Measurements from ENCODE around the gene ZNF532.
"Not testable (repeated sequence)": the region's sequence is repeated elsewhere in the genome, so short reads cannot be mapped to it uniquely, and the experiment has no call there.

The ZNF532 gene

DNA sequence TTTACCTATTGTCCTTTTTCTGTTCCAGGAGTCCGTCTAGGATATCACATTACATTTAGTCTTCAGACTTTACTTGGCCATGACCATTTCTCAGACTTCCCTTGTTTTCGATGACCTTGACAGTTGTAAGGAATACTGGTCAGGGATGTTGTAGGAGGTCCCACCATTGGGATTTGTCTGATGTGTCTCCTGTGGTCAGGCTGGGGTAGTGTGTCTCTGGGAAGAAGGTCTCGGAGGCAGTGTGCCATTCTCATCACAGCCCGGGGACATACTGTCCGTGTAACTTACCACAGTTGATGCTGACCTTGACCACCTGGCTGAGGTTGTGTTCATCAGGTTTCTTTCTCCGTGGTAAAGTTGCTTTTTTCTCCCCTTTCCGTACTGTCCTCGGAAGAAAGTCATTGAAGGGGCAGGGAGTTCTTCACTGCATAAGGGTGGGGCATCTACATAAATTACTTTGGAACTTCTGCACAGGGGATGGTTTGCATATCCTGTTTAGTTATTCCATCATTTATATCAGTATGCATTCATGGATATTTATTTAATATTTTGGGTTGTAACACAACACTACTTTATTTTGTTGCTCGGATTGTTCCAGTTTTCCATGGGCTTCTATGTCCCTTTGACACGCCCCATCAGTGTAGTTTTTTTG lies 41.2 kb downstream of the ZNF532 start:
- no peak for DNase-seq

DNA sequence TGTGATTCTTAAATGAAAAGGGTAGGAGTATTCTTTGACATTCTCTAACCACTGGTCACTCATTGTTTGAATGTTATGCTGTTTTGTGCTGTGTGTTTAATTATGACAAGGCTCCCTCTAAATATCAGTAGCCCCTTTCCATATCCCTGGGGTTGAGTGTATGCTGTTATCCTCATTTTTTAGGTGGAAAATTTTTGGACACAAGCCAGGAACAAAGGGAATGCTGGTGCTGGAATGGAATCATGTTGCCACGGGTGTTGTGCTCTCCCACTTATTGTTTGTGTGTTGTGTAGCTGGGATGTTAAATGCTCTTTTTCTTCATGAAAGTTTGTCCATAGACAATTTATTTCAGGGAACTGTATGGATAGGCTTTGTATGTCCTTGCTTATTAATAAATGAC lies 43.3 kb downstream of the ZNF532 start:
- no peak for DNase-seq

DNA sequence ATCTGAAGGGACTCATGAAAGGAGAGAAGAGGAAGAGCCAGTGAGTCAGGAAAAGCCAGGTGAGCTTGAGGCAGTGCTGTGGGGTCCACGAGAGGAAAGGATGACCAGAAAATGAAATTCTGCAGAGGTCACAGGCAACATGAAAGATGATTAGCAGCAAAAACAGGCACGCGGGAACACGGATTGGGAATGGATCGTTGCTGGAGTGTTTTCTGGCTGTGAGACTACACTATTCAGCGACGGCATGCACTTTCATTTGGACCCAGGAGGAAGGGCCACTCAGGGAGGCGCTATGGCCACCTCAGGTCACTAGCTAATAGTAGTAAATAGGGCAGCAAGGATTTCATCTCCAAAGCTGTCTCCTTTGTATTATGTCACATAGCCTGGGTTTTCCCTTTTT lies 44.8 kb downstream of the ZNF532 start:
- no peak for DNase-seq

DNA sequence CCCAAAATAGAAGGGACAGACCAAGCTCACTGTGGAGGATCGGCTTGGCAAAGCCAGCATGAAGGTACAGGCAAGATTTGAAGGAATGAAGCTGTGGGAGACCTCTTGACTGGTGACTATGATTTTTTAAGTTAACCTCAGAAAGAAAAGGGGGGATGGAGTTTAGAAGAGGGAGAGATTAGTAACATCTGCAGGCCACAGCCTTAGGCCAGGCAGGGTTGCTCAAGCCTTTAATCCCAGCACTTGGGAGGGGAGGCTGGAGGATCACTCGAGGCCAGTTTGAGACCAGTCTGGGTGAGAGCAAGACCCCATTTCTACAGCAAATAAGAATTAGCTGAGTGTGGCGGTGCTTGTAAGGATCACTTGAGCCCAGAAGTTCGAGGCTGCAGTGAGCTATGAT lies 46.6 kb downstream of the ZNF532 start:
- DNase-seq: no peak

DNA sequence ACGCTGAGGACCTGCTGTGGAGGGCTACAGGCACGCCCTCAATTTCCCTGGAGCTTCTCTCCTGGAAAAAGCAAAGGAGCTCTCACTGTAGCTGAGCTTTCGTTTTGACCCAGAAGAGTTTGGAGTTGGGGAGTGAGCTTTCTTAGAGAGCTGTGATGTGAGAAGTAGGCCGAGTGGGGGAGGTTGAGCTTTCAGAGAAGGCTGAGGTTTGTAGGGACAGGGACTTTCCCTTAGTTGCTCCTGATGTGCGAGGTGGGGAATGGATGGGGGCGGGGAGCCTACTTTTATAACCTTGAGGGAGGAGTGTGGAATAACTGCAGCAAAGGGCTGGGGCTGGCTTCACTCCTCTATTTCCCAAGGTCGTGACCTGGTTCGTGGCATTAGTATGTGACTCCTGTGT lies 47.1 kb downstream of the ZNF532 start:
- no peak for DNase-seq

DNA sequence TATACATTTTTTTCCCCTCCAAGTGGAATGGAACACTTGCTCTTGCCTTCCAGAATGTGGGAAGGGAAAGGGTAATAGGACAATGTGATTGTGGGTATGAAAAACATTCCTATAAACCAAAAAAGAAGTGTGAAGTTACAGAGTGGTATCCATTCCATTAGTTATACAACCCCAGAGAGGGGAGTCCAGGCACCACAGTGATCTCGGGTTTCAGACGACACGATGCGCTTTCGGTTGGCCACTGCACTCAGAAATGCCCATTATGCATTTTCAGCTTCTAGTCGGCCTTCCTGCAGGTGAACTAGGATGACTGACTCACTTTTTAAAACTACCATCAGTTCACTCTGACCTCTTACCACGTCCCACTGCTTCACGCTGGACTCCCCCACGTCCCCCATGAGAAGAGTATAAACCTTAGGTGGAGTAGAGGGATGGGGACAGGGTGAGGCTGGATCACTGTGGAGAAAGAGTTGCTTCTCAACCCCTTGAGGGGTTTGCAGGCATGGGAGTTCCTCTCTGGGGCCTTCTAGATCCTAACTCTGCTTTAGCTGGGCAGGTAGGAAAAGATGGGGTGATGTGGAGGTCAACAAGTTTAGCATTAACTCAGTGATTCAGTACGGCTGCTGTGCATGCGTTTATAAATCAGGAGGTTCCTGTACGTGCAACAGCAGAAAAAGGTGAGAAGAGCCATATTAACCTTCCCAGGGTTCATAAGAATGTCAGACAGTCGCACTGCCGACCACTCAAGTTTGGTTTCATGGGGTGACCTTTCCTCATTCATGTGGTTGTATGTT lies 50.5 kb downstream of the ZNF532 start:
- no peak for DNase-seq

DNA sequence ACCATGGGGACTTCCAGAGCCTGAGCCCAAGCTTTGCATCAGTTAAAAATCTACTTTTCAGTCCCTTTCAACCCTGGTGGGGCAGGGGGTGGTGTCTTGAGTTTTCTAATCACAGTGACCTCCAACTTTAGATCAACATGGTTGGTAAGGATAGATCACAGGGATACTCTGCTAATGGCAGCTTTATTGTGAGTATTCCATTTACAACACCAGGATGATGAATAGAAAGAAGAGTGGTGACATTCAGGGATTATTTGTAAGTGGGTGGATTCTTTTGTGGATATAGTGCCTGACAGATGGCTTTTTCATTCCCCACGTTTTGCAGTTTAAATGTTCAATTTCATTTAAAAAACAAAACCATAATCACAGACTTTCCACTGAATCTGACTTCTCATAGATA lies 51.3 kb downstream of the ZNF532 start:
- DNase-seq: no peak

DNA sequence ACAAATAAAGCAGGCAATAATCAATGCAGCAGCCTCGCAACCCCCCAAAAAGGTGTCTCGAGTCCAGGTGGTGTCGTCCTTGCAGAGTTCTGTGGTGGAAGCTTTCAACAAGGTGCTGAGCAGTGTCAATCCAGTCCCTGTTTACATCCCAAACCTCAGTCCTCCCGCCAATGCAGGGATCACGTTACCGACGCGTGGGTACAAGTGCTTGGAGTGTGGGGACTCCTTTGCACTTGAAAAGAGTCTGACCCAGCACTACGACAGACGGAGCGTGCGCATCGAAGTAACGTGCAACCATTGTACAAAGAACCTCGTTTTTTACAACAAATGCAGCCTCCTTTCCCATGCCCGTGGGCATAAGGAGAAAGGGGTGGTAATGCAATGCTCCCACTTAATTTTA lies 55.3 kb downstream of the ZNF532 start:
- DNase-seq: not testable (repeated sequence)

DNA sequence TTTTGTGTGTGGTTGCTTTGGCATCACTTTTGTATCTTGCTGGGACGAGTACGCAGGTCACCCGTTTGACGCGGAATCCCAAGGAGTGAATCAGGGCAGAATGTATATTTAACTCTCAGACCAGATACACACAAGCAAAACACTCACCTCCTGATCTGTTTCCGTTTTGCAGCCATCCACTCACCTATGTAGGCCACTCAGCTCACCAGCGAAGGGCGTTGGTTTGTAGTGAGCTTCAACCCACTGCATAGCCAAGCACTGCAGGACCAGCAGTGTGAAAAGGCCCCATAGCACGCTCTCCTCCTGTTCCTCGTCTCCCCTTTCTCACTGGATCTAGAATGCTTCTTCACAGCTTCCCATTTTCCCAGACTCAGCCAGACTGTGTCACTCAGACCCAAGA lies 58.3 kb downstream of the ZNF532 start:
- no peak for DNase-seq

DNA sequence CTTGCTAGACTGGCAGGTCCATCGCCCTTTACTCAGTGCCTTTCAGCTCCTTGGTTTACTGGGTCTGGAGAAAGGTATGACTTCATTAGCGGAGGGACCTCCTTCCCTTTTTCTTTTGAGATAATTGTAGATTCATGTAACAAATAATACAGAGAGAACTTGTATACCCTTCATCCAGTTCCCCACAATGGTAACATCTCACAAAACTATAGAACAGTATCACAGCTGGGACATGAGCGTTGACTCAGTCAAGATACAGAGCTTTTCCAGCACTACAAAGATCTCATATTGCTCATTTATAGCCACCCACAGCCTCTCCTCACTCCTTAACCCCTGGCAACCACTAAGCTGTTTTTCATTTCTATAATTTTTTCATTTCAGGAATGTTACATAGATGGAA lies 59.8 kb downstream of the ZNF532 start:
- DNase-seq: no peak

DNA sequence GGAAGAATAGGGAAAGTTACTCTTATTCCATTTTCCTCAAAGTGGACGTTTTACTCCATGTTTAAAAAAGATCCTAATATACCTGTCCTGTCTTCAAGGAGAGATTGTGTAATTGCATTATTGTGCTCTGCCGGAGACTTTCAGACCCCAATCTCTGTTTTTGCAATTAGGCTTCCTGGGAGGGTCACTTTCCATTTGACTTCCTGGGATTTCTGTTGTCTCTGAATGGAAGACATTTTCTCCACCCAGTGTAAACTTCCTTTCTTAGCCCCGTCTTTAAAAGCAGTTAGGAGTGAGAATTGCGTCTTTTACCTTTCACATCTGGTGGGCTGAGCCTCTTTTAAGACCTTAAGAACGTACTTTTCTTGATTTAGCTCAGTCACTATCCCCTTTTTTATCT lies 63.0 kb downstream of the ZNF532 start:
- DNase-seq: no peak

DNA sequence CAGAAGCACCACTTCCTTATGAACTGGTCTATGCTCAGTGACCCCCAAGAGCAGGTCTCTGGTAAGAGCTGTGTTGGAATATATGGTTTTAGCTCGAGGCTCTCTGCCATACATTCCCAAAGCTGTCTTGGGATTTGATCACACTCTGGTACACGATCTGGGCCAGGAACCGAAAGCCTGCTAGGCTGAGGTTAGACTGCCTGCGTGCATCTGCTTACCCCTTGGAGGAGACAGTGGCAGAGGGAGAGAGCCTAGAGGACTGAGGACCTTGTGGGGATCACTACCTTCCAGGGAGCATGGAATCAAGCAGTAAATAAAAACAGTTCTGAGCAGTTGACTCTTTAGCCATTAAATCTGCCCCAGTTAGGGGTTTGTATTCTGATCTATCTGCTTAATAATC lies 63.7 kb downstream of the ZNF532 start:
- DNase-seq: no peak

DNA sequence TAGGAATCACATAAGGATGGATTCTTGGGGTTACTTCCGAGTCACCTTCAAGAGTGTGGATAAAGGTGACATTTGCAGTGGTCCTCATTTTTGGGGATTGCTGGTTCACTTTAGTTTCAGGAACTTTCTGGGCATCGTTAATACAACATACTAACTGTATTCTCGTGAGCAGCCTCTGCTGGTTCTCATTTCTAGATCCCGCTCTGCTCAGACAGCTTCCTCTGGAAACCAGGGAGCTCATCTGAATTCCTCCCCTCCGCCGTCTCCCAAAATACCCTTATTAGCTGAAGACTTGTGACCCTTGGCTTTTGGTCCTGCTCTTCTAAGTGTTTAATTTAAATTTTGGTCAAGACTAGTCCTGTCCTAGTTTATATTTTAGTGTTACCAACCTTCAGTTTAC lies 64.5 kb downstream of the ZNF532 start:
- no peak for DNase-seq

DNA sequence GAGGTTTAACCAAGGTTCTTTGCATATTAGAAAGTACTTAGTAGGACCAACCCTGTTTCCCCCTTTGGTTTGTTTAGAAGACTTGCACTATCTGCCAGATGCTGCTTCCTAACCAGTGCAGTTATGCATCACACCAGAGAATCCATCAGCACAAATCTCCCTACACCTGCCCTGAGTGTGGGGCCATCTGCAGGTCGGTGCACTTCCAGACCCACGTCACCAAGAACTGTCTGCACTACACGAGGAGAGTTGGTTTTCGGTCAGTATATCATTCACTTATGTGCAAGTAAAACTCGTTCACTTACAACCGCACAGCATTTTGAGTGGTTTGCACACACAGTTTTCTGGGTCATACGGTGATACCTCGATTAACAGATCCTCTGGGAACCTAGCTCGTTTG lies 69.7 kb downstream of the ZNF532 start:
- DNase-seq: no peak

DNA sequence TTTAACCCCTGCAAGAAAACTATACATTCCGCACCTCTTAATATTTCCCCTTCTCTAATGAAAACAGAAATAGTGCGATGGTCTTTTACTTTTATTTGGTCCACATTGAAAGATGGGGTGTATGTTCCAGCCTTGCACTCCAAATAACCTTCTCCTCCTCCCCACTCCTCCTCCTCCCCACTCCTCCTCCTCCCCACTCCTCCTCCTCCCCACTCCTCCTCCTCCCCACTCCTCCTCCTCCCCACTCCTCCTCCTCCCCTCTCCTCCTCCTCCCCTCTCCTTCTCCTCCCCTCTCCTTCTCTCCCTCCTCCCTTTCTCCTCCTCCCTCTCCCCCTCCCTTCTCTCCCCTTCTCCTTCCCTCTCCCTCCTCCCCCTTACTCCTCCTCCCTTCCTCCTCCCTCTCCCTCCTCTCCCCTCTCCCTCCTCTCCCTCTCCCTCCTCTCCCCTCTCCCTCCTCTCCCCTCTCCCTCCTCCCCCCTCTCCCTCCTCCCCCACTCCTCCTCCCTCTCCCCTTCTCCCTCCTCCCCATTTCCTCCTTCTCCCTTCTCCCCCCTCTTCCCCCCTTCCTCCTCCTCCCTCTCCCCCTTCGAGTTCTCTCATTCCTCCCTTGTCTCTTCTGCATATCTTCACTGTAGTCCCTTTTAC lies 70.4 kb downstream of the ZNF532 start:
- DNase-seq: no peak

DNA sequence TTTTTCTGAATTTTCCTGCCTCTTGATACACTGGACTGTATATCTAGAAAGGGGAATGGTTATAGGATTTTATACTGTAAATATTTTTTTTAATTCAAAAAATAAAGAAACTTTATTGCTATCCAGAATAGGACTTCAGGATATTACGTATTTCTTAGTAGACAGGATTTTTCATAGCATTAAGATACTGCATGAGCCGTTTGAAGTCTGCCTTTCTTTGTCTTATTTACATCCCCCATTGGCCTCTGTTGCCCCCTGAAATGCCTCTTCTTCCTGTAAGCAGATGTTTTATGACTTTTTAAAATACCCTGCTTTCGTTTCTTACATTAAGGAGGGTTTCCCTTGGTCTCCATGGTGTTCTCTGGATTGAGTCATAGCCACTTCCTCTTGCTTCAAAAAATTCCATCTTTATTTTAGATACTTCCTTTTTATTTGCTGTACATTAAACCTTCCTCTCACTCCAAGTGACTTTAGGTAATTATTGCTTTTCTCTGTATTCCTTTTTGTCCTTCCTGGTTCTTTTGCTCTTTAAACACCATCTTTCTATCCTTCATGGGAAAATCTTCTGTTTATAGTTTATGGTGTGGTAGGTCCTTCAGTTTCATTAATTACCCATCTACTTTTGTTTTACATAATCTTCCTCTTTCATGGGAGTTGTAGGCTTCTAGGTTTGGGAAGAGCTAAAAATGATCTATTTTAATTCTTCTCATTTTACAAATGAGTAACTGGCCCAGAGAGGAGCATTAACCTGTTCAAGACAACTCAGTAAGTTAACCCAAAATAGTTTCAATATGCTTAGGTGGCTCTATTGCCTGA lies 72.6 kb downstream of the ZNF532 start:
- DNase-seq: no peak

DNA sequence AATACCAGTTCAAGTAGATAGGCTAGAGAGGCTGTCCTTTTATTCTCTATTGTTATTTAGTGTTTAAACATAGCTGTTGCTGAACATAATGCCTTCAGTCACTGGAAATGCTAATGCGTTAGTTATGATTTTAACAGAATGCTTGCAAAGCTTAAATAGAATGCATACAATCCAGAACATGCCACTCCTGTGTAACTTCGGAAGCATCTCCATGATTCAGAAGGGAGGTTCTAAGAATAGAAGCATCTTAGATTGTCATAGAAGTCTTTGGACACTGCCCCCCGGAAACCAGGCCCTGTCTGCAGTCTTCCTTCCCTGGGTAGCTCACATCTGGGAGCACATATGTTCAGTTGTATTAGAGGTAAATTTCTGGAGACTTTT lies 73.2 kb downstream of the ZNF532 start:
- no peak for DNase-seq

DNA sequence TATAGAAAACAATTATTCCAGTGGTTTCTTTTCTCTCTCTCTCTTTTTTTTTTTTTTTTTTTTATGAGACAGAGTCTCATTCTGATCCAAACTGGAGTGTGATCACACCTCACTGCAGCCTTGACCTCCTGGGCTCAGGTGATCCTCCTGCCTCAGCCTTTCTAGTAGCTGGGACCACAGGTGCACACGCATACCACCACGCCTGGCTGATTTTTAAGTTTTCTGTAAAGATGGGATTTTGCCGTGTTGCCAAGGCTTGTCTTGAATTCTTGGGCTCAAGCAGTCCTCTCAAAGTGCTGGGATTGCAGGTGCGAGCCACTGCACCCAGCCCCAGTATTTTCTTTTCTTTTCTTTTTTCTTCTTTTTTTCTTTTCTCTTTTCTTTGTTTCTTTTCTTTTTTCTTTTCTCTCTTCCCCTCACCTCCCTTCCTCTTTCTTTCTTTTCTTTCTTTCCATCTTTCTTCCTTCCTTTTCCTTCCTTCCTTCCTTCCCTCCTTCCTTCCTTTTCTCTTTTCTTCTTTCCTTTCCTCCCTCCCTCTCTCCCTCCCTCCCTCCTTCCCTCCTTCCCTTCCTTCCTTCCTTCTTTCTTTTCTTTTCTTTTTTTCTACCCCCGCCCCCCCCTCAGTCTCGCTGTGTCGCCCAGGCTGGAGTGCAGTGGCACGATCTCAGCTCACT lies 76.9 kb downstream of the ZNF532 start:
- DNase-seq: no peak

DNA sequence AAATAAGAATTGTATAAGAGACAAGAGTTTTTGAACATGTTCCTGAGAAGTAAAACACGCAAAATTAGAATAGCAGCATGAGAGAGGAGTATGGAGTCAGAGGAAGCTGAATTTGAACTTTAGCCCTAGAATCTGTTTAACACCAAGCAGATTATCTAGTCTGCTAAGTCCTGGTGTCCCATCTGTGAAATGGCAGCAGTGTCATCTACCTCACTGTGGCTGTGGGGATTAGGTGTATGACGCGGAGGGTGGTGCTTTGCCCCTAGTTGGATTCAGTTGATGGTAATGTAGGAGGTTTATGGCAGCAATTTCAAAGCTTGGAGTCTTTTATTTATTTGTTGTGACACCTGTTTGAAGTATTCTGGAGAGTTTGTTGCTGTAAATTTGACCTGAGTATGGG lies 79.2 kb downstream of the ZNF532 start:
- DNase-seq: no peak

DNA sequence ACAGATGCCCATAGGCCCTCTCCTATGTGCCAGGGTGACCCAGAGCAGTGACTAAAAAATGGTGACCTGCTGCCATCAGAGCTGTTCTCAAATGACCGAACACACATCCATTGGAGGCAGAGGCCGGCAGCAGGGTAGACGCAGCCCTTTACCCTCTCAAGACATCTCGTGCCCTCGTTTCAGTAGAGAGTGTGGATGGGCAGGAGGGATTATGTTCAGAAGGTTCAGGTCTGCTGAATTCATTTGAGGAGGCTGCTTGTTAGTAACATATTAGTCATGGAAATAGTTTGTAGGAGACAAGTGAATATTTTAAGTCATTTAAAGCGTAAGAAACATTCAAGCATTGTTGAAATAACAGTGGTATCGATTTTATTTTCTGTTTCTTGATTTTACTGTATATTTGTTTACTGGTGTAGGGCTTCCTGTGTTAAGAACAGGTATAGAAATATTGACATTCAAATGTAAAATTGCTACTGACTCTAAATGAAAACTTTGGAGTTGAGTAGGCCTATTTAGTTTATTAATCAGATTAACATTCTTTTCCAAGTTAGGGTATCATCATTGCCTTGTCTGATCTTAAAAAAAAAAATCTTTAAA lies 82.6 kb downstream of the ZNF532 start:
- no peak for DNase-seq

DNA sequence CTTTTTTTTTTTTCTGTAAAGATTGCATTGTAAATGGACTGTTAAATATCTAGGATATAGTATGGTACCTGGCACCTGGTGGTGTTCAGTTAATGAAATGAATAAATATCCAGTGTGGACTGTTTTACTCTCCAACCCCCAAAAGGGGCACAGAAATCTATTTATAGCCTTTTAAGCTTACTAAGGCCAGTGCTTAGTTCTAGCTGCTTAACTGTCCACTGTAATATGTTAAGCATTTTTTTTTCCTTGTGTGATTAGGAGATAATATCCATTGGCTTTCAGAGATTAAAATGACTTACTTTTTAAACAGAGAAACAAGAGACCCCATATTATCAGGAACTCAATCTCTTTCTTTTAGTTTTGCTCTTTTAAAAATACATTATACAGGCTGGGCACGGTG lies 84.4 kb downstream of the ZNF532 start:
- no peak for DNase-seq

DNA sequence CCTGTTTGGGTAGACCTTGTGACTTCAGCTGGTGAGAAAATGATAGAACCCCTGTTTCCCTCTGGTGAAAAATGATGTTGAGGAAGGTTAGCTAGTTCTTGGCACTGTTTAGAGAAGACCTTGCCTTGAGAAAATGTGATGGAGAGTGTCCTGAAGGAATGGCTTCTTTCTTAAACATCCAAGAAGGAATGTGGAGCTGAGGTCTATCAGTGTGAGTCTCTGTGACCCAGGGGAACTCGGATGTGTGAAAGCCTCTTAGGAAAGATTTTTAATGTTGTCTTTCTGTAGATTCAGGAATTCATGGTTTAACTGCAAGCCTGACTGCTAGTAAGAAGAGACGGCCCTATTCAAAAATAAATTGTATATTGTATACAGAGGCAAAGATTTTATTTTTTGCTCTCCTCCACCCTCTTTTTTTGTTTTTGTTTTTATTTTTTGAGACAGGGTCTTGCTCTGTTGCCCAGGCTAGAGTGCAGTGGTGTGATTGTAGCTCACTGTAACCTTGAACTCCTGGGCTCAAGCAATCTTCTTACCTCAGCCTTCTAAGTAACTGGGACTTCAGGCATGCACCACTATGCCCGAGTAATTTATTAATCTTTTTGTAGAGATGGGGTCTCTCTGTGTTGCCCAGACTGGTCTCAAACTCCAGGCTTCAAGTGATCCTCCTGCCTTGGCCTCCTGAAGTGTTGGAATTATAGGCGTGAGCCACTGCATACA lies 87.5 kb downstream of the ZNF532 start:
- no peak for DNase-seq
